ENCODE data around the gene NR0B1.

- TF ChIP-seq TAF1 (IDR thresholded peaks at IDR 0.05; ENCODE audit: borderline replicate concordance, insufficient read depth, low read length) (no peak), SIN3A (IDR thresholded peaks at IDR 0.05; ENCODE audit: borderline replicate concordance, insufficient read depth, low read length) (no peak), POLR2AphosphoS5 (IDR thresholded peaks at IDR 0.05; ENCODE audit: low read depth, low read length) (no peak), REST (IDR thresholded peaks at IDR 0.05; ENCODE audit: insufficient read depth in 1 of 2, low read depth in 2 of 2, low read length in 2 of 2) (no peak), FOXP2 (optimal IDR thresholded peaks at IDR 0.05; ENCODE audit: borderline replicate concordance, extremely low read depth, extremely low read length, insufficient read depth) (no peak)
Observed at GRCh38 chrX:30282527-30282926, 26.7 kb downstream of the NR0B1 start.
